ENCODE results near the gene LRRC47.

Gene LRRC47

DNA sequence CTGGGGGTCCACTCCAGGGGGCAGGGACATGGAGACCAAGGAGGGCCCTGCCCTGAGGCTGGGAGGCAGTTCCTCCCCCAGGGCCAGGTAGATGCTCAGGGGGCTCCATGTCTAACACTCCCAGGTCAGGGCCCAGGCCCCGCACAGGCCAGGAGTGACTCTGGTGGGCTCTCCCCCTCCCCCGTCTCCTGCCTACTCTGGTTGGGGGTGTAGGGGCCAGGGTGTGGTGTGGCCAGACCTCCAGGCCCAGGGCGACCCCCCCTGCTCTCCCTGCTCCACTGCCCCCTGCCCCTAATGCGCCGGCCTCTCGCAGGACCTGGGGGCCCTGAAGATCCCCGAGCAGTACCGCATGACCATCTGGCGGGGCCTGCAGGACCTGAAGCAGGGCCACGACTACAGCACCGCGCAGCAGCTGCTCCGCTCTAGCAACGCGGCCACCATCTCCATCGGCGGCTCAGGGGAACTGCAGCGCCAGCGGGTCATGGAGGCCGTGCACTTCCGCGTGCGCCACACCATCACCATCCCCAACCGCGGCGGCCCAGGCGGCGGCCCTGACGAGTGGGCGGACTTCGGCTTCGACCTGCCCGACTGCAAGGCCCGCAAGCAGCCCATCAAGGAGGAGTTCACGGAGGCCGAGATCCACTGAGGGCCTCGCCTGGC lies 63.7 kb downstream of the LRRC47 start:
- DNase-seq (ENCODE audit: low read depth) = no peak

DNA sequence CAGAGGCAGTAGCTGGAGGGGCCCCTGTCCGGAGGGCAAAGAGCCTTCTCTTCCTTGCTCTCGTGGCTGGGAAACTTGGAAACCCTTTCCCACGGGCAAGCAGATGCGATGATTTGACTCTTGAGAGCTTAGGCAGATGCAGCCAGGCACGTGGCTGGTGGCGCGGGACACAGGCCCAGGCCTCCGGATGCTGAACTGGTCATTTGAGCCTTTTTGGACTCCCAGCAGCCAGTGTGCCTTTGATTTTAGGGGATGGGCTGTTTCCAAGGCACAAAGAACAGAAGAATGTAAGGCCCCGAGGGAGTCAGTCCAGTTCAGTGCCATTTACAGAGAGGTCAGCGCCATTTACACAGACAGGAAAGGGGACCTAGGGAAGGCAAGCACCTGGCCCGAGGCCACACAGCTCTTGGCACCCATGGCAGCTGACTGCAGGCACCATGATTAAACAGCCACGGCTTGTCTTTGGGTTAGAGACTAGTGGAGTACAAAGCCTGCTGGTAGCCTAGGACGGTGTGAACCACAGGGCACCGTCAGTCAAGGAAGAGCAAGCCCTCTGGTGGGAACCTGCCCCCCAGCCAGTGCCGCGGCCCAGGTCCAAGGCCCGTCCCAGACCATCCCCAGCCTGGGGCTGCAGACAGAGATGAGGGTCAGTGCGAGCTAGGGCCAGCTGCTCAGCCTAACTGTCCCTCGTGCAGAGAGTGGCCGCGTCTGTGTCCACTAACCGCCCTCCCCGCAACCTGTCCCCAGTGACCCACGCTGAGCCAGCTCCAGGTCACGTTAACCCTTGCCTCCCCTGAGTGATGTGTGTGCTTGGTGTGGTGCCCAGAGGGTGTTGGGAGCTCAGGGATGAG lies 64.5 kb downstream of the LRRC47 start:
- DNase-seq (ENCODE audit: low read depth) = no peak

DNA sequence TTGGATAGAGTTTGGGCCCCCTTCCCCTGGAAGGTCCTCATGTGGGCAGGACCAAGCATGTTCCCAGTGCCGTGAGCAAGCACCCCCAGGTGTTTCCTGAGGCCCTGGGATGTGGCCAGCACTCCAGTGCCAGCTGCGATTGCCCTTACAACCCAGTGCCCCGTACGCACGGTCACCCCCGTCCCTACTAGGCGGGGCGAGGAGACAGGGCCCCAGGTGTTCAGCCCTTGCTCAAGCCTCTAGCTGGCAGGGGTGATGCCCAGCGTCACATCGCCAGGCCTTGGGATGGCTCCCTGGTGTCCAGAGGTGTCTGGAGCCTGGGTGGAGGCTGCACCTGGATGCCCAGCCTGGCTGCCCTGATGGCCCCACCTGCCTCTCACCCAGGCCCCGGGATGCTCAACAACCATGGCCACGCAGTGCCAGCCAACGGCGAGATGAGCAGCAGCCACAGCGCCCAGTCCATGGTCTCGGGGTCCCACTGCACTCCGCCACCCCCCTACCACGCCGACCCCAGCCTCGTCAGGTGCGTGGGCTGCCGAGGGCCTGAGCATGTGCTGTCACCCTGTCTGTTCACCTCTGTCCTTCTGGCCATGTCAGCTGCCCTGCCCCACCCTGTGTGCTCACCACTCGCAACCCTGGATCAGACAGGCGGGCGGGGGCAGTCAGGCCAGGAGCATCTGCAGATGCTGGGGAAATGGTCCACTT lies 65.6 kb downstream of the LRRC47 start:
- DNase-seq (ENCODE audit: low read depth) = no peak

DNA sequence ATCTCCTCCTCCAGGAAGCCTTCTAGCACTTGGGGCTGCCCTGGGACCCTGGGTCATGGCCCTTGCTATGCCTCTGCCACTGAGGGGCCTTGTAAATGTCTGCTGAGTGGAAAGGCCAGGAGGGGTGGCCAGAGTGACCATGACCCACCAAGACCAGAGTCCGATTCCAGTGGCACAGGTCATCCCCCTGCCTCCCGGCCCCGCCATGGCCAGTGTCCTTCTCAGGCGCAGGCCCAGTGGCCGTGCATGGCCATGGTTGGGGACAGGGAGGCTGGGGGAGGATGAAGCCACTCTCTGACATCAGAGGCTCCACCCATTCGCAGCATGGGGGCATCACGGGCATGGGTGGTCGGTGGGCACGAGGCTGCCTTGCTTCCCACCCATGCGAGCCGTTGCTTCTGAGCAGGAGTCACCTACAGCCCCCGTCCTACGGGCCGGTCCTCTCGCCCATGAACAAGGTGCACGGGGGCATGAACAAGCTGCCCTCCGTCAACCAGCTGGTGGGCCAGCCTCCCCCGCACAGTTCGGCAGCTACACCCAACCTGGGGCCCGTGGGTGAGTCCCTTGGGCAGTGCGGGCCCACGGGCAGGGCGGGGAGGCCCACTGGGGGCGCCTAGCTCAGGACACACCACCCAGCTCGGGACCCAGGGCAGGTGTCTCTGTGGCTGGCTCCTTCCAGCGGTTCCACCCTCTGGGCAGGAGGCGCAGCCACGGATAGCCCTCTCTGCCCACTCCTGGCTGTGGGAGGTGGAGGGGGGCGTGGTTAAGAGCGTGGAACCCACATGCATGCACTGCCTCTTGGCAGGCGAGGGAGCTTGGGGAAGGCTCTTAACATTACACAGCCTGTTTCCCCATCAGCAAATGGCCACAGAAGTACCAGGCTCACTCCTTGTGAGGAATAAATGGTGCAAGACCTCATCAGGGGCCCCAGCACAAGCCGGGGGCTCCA lies 66.4 kb downstream of the LRRC47 start:
- no peak for DNase-seq (ENCODE audit: low read depth)
